Adrenal gland (tissue), 5 donors: ENCODE data around the gene SSBP3.

ENCODE experiments used
- CTCF ChIP-seq, 6 experiments: fragments of 450-650 bp in 4 of 6; fragments of 200-600 bp in 2 of 6; sonication (generic) in 1 of 6; IDR thresholded peaks; 1 replicate in 5 of 6; 2 replicates in 1 of 6; pipeline versions ENCODE4 v1.5.1 to v1.8.0; 2016 to 2021; ENCODE audit warnings: antibody characterized with exemption in 6 of 6, mild to moderate bottlenecking in 2 of 6, moderate library complexity in 1 of 6
- POLR2A ChIP-seq, 2 donors: fragments of 450-650 bp; IDR thresholded peaks; one replicate each; pipeline ENCODE4 v1.6.1; 2017; ENCODE audit warnings: antibody characterized with exemption in 2 of 2, mild to moderate bottlenecking in 2 of 2, moderate library complexity in 1 of 2
- donor health status: DM: no; HTN: no; CAD: no.

- TF ChIP-seq CTCF (IDR thresholded peaks at IDR 0.05) (no peak), POLR2A (IDR thresholded peaks at IDR 0.05) (peak in 1 of 2 donors; percentile 28)
Observed at GRCh38 chr1:54377040-54377691, 29.0 kb downstream of the SSBP3 start.
